ENCODE data around the gene PARD3B.
"Not testable (repeated sequence)": the region's sequence is repeated elsewhere in the genome, so short reads cannot be mapped to it uniquely, and the experiment has no call there.

PARD3B gene

GRCh38 chr2:204542982-204543608, 2.2 kb upstream of the PARD3B start:
- DNase-seq (ENCODE audit: low spot score), result no peak

DNA sequence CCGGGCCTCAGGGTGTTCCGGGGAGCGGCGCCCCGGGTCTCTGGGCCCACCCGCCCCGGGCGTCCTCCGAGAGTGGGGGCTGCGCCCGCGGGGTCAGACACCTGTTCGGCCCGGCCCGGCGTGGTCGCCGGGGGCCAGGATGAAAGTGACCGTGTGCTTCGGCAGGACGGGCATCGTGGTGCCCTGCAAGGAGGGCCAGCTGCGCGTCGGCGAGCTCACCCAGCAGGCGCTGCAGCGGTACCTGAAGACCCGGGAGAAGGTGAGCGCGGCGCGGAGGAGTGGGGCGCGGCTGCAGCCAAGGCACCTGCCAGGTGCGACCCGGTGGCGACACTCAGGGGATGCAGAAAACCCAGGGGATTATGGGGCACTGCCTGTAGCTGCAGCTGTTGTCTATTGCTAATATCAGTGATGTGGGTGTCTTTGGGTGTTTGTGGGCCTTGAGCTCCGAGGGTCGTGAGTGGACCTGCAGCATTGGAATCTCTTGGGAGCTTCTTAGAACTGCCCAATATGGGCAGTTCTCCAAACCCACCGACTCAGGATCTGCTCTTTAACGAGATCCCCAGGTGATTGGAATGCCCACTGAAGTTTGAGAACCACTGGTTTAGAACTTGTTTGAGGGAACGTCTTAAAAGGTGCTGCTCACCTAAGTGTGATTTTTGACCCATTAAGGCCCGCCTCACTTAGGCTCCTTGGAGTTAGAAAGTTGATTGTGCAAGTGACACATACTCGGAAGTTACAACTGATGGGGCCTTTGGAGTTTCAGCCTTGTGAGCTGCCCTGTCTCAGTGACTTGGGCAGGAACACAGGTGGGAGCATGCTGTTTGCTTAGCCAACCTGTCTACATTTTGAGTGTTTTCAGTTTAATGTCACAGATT, 823 bp downstream of the PARD3B start:
- no peak for DNase-seq (ENCODE audit: low spot score)

DNA sequence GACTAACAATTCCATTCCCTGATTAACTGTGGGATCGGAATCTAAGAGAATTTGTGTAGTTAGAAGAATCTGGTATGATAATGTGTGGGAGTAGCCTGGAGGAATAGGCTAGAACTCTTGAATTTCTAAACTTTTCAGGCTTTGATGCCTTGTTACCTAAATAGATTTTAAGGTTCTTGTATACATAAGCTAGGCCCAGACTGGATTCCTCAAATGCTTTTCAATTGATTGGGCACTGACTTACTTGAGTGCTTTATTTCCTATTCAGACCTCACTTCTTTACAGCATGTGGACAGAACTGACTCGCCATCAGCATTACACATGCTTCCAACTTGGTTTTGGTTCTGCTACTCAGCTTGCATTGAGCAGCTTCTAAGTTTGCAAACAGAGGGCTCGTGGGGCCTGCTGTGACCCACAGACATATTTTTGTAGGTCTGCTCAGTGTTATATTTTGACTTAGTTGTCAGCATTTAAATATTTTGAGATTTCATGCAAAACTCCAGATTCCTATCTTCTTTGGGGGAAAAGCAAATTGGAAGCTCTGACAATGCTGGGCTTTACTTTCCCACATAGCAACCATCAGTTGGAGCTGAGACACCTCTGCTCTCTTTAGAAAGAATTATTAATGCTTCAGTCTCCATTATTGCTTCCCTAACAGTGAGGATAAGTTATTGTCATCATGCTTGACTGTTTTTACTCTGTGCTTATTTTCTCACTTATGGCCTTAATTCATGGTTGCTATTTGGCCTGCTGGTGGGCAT, 5.7 kb downstream of the PARD3B start:
- DNase-seq (ENCODE audit: low spot score), result no peak

GRCh38 chr2:204551512-204551863, 6.2 kb downstream of the PARD3B start:
- DNase-seq (ENCODE audit: low spot score), result no peak

- DNase-seq (ENCODE audit: low spot score), result no peak
Observed at GRCh38 chr2:204557604-204558003, 12.3 kb downstream of the PARD3B start.

DNA sequence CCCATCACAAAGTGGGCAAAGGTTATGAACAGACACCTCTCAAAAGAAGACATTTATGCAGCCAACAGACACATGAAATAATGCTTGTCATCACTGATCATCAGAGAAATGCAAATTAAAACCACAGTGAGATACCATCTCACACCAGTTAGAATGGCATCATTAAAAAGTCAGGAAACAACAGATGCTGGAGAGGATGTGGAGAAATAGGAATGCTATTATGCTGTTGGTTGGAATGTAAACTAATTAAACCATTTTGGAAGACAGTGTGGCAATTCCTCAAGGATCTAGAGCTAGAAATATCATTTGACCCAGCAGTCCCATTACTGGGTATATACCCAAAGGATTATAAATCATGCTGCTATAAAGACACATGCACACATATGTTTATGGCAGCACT, 14.1 kb downstream of the PARD3B start:
- not testable (repeated sequence) for DNase-seq (ENCODE audit: low spot score)

DNA sequence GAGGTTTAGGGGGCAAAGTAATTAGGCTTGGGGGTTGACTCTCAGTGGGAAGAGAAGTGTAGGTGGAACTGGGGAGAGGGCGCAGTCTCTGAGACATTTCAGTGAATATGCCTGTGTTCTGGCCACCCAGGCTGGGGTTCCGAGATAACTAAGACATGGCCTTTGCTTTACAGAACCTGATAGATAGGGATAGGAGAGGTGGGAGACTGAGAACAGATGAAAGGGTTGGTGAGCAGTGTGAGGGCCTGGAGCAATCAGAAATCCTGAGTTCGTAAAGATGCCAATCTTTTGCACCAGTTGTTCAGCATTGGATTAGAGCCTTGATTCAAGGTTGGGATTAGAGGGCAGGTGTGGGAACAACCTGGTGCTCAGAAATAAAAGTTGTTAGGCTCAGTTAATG, 15.6 kb downstream of the PARD3B start:
- DNase-seq (ENCODE audit: low spot score), result no peak

DNA sequence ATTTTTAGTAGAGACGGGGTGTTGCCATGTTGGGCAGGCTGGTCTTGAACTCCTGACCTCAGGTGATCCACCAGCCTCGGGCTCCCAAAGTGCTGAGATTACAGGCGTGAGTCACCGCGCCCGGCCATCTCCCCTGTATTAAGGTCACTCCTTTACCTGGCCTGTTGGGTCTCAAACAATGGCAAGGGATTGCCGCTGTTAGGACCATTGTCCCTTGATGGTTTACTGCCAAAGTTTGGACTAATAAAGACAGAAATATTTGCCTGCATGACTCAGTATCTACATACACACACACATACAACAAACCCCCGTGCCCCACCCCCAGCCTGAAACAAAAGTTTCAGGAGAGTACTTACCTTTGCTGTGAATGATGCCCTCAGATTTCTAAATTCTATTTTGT, 16.5 kb downstream of the PARD3B start:
- DNase-seq (ENCODE audit: low spot score), result no peak

- no peak for DNase-seq (ENCODE audit: low spot score)
Observed at GRCh38 chr2:204566439-204566838, 21.2 kb downstream of the PARD3B start.

DNA sequence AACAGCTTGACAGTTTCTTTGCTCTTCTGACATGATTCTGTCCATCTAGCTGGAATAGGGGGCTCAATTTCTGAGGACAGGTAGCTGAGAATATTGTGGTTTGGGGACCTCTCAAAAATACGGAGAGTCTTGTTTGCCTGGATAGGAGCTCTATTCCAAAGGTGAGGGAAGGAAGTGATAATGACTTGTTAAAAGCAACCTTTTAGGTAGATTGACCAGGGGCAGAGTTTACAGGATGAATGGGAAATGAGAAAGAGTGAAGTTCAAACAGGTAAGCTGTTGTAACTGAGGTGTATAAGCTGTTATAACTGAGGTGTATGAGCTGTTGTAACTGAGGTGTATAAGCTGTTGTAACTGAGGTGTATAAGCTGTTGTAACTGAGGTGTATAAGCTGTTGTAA, 25.1 kb downstream of the PARD3B start:
- DNase-seq (ENCODE audit: low spot score), result no peak

- no peak for DNase-seq (ENCODE audit: low spot score)
Observed at GRCh38 chr2:204571041-204571440, 25.8 kb downstream of the PARD3B start.

GRCh38 chr2:204571911-204572310, 26.6 kb downstream of the PARD3B start:
- no peak for DNase-seq (ENCODE audit: low spot score)

DNA sequence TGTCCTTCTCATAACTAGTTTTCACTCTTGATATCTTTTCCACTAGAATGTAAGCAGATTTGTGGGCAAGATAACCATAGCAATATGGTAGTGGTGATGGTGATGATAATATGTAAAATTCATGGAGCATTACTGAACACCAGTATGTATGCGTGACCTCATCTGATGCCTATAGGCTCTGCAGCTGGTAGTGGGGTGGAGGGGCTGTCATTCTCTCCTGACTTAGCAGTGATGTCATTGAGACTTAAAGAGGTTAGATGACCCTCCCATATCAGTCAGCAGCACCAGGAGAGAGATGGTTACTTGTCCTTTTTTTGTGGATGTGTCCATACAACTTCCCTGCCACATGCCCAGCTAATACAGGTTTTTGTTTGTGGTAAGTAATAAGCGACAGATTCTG, 27.9 kb downstream of the PARD3B start:
- no peak for DNase-seq (ENCODE audit: low spot score)

- no peak for DNase-seq (ENCODE audit: low spot score)
Observed at GRCh38 chr2:204574486-204574885, 29.2 kb downstream of the PARD3B start.

- no peak for DNase-seq (ENCODE audit: low spot score)
Observed at GRCh38 chr2:204575463-204575862, 30.2 kb downstream of the PARD3B start.

DNA sequence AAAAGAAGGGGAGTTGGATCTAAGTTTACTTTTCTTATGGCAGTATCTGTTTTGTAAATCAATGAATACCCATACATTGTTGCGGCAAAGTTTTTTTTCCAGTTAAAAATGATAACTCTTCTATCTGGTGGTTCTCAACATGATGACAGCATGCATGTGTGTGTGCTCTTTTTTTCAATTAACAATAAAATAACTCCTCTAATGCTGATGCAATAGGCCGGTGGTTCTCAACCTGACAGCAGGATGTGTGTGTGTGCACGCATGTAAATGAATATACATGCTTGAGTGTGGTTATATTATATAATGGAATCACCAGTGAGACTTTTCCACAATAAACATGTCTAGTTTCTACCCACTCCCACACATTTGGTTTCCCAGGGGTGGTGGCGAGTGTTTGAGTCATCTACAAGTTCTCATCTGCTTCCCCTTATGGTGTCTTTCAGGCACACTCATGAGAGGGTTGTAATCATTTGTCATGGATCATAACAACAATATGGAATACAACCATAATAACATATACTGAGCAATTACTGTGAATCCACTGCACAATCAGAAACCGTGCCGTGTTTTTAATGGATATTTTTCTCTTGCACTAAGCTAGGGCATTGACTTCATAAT, 31.2 kb downstream of the PARD3B start:
- no peak for DNase-seq (ENCODE audit: low spot score)

DNA sequence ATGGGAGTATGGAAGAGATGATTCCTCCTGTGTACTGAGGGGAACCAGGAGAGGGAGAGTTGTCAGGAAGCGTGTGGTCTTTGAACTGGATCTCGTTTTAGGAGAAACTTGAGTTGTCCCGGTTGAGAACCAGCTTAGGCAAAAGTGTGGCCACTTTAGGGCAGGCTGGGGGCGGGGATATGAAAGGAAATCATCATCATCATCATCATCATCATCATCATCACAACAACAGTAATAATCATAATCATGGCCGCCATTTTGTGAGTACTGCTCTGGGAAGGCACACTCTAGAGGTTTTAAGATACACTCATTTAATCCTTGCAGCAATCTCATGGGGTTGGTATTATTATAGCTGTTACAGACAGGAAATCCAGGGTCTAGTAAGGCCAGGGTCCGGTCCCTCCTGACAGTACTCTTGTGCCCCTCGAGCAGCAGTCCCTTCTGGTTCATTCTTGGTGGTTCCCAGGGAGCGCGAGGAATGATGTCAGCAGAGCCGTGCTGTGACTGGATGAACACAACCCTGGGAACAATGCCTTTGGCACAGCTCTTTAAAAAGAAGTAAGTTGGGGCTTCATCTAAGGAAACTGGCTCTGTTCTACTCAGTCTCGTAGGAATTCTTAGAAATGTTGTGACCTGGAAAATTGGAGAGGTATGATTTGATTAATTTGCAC, 33.8 kb downstream of the PARD3B start:
- no peak for DNase-seq (ENCODE audit: low spot score)

DNA sequence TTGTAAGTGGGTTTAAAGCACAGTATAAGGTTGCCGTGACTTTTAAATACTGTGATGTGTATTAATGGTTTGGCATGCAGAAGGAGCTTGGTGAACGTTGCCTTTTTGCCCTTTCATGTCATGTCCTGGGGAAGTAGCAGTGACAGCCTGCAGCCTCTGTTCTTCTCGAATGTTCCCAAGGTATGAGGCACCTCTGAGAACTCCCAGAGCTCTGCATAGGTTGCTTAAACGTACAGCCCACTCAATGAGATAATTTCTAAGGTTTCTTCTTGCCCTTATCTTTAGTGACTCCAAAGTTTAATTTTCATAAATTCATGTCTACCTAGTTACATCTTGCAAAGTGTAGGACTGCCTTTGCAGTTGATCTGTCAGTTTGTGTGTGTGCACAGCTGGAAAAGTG, 36.7 kb downstream of the PARD3B start:
- DNase-seq (ENCODE audit: low spot score), result no peak

DNA sequence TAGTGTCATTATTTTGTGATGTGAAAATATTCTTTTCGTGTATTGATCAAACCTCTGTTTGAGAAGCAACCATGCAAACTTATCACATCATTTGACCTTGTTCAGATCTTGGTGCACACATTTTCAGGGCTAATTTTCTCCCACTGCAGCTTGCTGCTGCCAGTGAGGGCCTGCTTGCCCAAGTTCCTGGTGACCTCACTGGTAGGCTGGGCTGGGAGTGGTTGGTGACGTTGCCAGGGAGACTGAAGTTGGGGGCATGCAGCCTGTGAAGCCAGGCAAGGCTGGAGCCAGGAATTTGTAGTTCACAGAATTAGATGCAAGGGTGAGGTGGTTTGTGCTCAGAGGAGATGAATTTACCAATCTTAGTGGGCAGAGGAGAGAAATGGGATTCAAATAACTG, 38.5 kb downstream of the PARD3B start:
- no peak for DNase-seq (ENCODE audit: low spot score)

DNA sequence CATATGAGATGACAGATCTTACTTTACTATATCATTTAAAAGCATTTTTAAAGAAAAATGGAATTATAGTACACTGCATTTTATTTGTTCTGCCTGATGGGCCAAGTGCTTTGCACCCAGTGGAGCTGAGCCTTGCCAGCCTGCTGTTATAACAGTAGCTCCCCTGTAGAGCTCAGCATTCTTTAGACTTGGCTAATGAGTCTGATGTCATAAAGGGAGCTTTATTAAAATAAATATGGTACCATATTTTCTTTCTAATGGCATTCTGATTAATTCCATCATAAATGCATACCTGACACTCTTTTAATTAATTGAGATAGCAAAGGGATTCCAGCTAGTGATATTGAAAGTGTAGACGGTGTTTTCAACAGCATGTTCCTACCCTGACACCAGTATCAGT, 40.7 kb downstream of the PARD3B start:
- no peak for DNase-seq (ENCODE audit: low spot score)

DNA sequence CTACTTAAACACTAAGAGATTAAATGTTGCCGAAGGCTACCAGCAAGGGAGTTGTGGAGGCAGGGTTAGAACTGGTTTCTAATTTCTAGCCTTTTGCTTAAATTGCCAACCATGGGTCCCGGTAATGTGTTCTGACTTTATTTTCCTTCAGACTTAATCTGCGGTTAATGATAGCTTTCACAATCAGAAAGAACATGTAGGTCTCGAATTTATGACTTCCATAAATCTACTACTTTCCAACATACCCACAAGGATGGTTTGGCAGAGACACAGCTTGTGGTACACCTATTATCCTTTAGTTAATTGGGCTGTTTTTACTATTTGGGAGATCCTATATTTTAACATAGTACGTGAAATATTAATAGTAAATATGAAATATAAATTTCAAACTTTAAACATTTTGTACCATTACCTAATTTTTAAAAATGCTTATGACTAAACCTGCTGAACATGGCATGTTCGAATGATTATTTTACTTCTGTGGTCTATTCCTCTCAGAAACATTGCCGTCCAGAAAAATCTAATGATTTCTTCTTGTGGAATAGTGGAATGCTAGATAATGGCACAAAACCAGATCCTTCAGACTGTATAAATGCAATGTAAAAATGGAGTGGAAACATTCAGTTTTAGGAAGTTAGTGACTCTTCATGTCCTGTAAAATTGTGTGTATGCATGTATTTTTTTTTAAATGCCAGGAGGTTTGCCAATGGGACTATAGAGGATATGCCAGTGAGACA, 41.3 kb downstream of the PARD3B start:
- no peak for DNase-seq (ENCODE audit: low spot score)

Data from CD4-positive, alpha-beta T cell treated with Interleukin-6 at 100 ng/mL for 8 hours (primary cell).